WTC11 (cell line): Measurements from ENCODE around the gene CGB7.

Experiments used
- CBFB ChIP-seq: sonication (generic); formaldehyde crosslinking; IDR thresholded peaks from 2 replicates; pipeline ENCODE4 v1.8.1; 2022; ENCODE audit warnings: mild to moderate bottlenecking, low read depth, missing genetic modification reagents
- FOXK1 ChIP-seq: sonication (generic); formaldehyde crosslinking; IDR thresholded peaks from 2 replicates; pipeline ENCODE4 v1.8.0; 2022; ENCODE audit warnings: mild to moderate bottlenecking, moderate library complexity, missing genetic modification reagents
- NFATC4 ChIP-seq: fragments of 250-450 bp; sonication (Bioruptor Pico); IDR thresholded peaks from 2 replicates; pipeline ENCODE4 v1.9.0; 2021; ENCODE audit warnings: mild to moderate bottlenecking
- NR3C1 ChIP-seq: sonication (generic); formaldehyde crosslinking; conservative IDR thresholded peaks from 2 replicates; pipeline ENCODE4 v1.8.1; 2023; ENCODE audit warnings: low read depth, mild to moderate bottlenecking, missing genetic modification reagents
- ZNF138 ChIP-seq: sonication (generic); formaldehyde crosslinking; conservative IDR thresholded peaks from 2 replicates; pipeline ENCODE4 v1.8.1; 2022; ENCODE audit warnings: mild to moderate bottlenecking, moderate library complexity, missing genetic modification reagents
- ZNF423 ChIP-seq: fragments of 250-450 bp; sonication (Bioruptor Pico); IDR thresholded peaks from 2 replicates; pipeline ENCODE4 v2.1.2; 2022; ENCODE audit warnings: mild to moderate bottlenecking, moderate library complexity
- TF ChIP-seq, protein P1 (sequence below): fragments of 200-600 bp; IDR thresholded peaks from 2 replicates; pipeline ENCODE4 v1.8.0; 2022; ENCODE audit warnings: antibody characterized with exemption

DNA sequence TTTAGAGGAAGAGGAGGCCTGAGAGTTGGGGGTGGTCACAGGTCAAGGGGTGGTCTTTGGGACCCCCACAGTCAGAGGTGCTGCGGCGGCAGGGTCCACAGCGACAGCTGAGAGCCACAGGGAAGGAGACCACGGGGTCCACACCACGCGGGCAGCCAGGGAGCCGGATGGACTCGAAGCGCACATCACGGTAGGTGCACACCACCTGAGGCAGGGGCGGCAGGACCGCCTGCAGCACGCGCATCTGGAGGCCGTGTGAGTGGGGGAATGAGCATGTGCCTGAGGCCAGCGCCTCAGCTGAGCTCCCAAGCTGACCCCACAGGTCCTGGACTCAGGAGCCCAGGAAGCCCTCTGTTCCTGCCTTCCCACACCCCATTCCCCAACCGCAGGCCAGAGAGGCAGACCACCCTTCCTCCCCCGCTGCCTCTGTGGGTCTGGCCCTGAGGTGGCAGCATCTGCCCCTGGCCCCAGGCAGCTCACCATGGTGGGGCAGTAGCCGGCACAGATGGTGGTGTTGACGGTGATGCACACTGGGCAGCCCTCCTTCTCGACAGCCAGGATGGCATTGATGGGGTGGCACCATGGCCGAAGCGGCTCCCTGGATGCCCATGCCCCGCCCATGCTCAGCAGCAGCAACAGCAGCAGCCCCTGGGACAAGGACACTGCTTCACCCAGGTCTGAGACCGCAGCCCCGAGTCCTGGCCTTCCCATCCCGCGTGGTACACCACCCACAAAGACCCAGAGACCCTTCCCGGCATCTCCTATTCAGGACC lies 41.3 kb downstream of the CGB7 start:
- TF ChIP-seq FOXK1 (CRISPR knock-in tag) (no peak), ZNF423 (CRISPR knock-in tag) (no peak), ZNF138 (CRISPR knock-in tag) (no peak), CBFB (CRISPR knock-in tag) (no peak), NFATC4 (no peak), NR3C1 (no peak)
- TF ChIP-seq, protein P1, sequence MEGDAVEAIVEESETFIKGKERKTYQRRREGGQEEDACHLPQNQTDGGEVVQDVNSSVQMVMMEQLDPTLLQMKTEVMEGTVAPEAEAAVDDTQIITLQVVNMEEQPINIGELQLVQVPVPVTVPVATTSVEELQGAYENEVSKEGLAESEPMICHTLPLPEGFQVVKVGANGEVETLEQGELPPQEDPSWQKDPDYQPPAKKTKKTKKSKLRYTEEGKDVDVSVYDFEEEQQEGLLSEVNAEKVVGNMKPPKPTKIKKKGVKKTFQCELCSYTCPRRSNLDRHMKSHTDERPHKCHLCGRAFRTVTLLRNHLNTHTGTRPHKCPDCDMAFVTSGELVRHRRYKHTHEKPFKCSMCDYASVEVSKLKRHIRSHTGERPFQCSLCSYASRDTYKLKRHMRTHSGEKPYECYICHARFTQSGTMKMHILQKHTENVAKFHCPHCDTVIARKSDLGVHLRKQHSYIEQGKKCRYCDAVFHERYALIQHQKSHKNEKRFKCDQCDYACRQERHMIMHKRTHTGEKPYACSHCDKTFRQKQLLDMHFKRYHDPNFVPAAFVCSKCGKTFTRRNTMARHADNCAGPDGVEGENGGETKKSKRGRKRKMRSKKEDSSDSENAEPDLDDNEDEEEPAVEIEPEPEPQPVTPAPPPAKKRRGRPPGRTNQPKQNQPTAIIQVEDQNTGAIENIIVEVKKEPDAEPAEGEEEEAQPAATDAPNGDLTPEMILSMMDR = no peak
